Astrocyte (in vitro differentiated cells and primary cell): Measurements from ENCODE around the gene GSE1. TPM values are rescaled to one million over a fixed set of nuclear protein-coding genes. Genes with fewer than 3 reads are reported as not detected.

Experiments
- DNase-seq: peaks from one replicate; pipeline ENCODE4 v3.0.0-alpha.2; 2010; ENCODE audit warnings: low read depth
- FAIRE-seq: peaks from 2 replicates; lab custom pipeline; 2011; peaks lifted over from hg19 to GRCh38; lab: Jason Lieb, UNC
- H2AFZ ChIP-seq: 2 replicates; pipeline ENCODE4 v1.6.0; 2012; ENCODE audit warnings: low read depth, low read length, inconsistent platforms
- H3K27ac ChIP-seq: 2 replicates; pipeline ENCODE4 v1.5.1; 2011; ENCODE audit warnings: low read depth, low read length, inconsistent platforms
- H3K27me3 ChIP-seq: 2 replicates; pipeline ENCODE4 v1.6.0; 2011; ENCODE audit warnings: low read length, inconsistent platforms; ENCODE audit not compliant: insufficient read depth
- H3K36me3 ChIP-seq: 2 replicates; pipeline ENCODE4 v1.5.1; 2011; ENCODE audit warnings: low read length, inconsistent platforms; ENCODE audit not compliant: insufficient read depth
- H3K4me1 ChIP-seq: 2 replicates; pipeline ENCODE4 v1.5.1; 2011; ENCODE audit warnings: low read length, inconsistent platforms; ENCODE audit not compliant: insufficient read depth
- H3K4me2 ChIP-seq: 2 replicates; pipeline ENCODE4 v1.6.0; 2012; ENCODE audit warnings: low read length, inconsistent platforms
- H3K4me3 ChIP-seq: 2 replicates; pipeline ENCODE4 v1.5.1; 2011; ENCODE audit warnings: low read depth, mild to moderate bottlenecking, low read length, inconsistent platforms; ENCODE audit not compliant: insufficient read depth
- H3K79me2 ChIP-seq: 2 replicates; pipeline ENCODE4 v1.6.0; 2012; ENCODE audit warnings: mild to moderate bottlenecking, low read length, inconsistent platforms; ENCODE audit not compliant: insufficient read depth
- H3K9ac ChIP-seq: 2 replicates; pipeline ENCODE4 v1.6.0; 2012; ENCODE audit warnings: mild to moderate bottlenecking, low read length, inconsistent platforms
- H3K9me3 ChIP-seq: 2 replicates; pipeline ENCODE4 v1.5.1; 2012; ENCODE audit warnings: low read depth, mild to moderate bottlenecking, low read length, inconsistent platforms; ENCODE audit not compliant: insufficient read depth
- H4K20me1 ChIP-seq: 2 replicates; pipeline ENCODE4 v1.6.0; 2012; ENCODE audit warnings: low read length, inconsistent platforms; ENCODE audit not compliant: insufficient read depth
- H3K27ac Mint-ChIP-seq: one replicate; pipeline ENCODE4 v1.8.0; 2021; ENCODE audit warnings: mild to moderate bottlenecking, mixed read lengths; ENCODE audit not compliant: unreplicated experiment
- H3K27me3 Mint-ChIP-seq: one replicate; pipeline ENCODE4 v1.8.0; 2021; ENCODE audit warnings: low read depth, mixed read lengths; ENCODE audit not compliant: unreplicated experiment
- H3K36me3 Mint-ChIP-seq: one replicate; pipeline ENCODE4 v1.8.0; 2021; ENCODE audit warnings: low read depth, mixed read lengths; ENCODE audit not compliant: unreplicated experiment
- H3K4me1 Mint-ChIP-seq: one replicate; pipeline ENCODE4 v1.8.0; 2021; ENCODE audit warnings: low read depth, mixed read lengths; ENCODE audit not compliant: unreplicated experiment
- H3K4me3 Mint-ChIP-seq: one replicate; pipeline ENCODE4 v1.8.0; 2021; ENCODE audit warnings: mild to moderate bottlenecking, moderate library complexity, mixed read lengths; ENCODE audit not compliant: unreplicated experiment
- H3K9me3 Mint-ChIP-seq: one replicate; pipeline ENCODE4 v1.8.0; 2021; ENCODE audit warnings: mild to moderate bottlenecking, mixed read lengths; ENCODE audit not compliant: unreplicated experiment
- EZH2 ChIP-seq: IDR thresholded peaks from 2 replicates; pipeline ENCODE4 v1.6.1; 2012; ENCODE audit warnings: mild to moderate bottlenecking, low read length, inconsistent platforms; ENCODE audit not compliant: insufficient read depth
- total RNA-seq: library from RNA; stranded (reverse); gene quantifications from 2 replicates; pipeline ENCODE4 v1.2.1, GENCODE V29; 2021
- TF ChIP-seq, protein P1 (sequence below): IDR thresholded peaks from 2 replicates; pipeline ENCODE4 v1.5.1; 2011; ENCODE audit warnings: low read depth, mild to moderate bottlenecking, inconsistent platforms, low read length, moderate library complexity; ENCODE audit not compliant: insufficient read depth

GSE1 gene
- total RNA-seq, 1 donor from 2014 or later: 35.0 TPM

DNA sequence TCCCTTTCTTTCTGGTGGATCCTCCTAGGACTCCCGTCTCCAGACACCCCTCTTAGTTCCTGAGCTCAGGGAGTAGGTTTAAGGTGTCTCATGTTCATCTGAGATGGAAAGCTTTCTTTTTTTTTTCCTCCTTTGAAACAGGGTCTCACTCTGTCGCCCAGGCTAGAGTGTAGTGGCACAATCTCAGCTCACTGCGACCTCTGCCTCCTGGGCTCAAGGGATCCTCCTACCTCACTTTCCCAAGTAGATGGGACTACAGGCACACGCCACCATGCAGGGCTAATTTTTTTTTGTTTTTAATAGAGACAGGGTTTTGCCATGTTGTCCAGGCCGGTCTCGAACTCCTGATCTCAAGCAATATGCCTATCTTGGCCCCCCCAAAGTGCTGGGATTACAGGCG is 3.6 kb upstream of the GSE1 start:
- Histone ChIP-seq H3K4me3 (no peak overlapping the region), H3K27ac (no peak overlapping the region), H3K9me3 (no peaks in the 10 kb centered on the region), H3K4me1 (peaks cover 23% of the 10 kb centered on the region), H3K36me3 (no peaks in the 10 kb centered on the region), H3K79me2 (peaks cover 9% of the 10 kb centered on the region), H4K20me1 (peaks cover 74% of the 10 kb centered on the region), H2AFZ (no peak overlapping the region), H3K27me3 (peaks cover under 1% of the 10 kb centered on the region), H3K4me2 (no peak overlapping the region), H3K9ac (no peak overlapping the region)
- H3K36me3 Mint-ChIP-seq: peaks cover 3% of the 10 kb centered on the region
- no peak for DNase-seq
- H3K4me1 Mint-ChIP-seq: peaks cover 6% of the 10 kb centered on the region
- peaks cover 18% of the 10 kb centered on the region for H3K27me3 Mint-ChIP-seq
- H3K27ac Mint-ChIP-seq: no peak overlapping the region
- no peak for FAIRE-seq
- no peak overlapping the region for H3K4me3 Mint-ChIP-seq
- TF ChIP-seq, protein P1, sequence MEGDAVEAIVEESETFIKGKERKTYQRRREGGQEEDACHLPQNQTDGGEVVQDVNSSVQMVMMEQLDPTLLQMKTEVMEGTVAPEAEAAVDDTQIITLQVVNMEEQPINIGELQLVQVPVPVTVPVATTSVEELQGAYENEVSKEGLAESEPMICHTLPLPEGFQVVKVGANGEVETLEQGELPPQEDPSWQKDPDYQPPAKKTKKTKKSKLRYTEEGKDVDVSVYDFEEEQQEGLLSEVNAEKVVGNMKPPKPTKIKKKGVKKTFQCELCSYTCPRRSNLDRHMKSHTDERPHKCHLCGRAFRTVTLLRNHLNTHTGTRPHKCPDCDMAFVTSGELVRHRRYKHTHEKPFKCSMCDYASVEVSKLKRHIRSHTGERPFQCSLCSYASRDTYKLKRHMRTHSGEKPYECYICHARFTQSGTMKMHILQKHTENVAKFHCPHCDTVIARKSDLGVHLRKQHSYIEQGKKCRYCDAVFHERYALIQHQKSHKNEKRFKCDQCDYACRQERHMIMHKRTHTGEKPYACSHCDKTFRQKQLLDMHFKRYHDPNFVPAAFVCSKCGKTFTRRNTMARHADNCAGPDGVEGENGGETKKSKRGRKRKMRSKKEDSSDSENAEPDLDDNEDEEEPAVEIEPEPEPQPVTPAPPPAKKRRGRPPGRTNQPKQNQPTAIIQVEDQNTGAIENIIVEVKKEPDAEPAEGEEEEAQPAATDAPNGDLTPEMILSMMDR: no peak
- no peak for TF ChIP-seq EZH2
- H3K9me3 Mint-ChIP-seq: no peaks in the 10 kb centered on the region

GRCh38 chr16:85610059-85610445 is 3.1 kb upstream of the GSE1 start:
- Mint-ChIP-seq H3K4me1 (peaks cover 6% of the 10 kb centered on the region), H3K4me3 (no peak overlapping the region), H3K9me3 (no peaks in the 10 kb centered on the region), H3K36me3 (peaks cover 3% of the 10 kb centered on the region), H3K27ac (no peak overlapping the region), H3K27me3 (peaks cover 18% of the 10 kb centered on the region)
- DNase-seq (no peak), FAIRE-seq (no peak)
- Histone ChIP-seq H2AFZ (no peak overlapping the region), H3K9ac (no peak overlapping the region), H3K27me3 (peaks cover 3% of the 10 kb centered on the region), H3K36me3 (no peaks in the 10 kb centered on the region), H3K9me3 (no peaks in the 10 kb centered on the region), H3K4me3 (no peak overlapping the region), H4K20me1 (peaks cover 78% of the 10 kb centered on the region), H3K27ac (no peak overlapping the region), H3K4me2 (peak overlapping the region; percentile 86), H3K79me2 (peaks cover 9% of the 10 kb centered on the region), H3K4me1 (peaks cover 28% of the 10 kb centered on the region)
- no peak for TF ChIP-seq EZH2
- TF ChIP-seq, protein P1: no peak

- Mint-ChIP-seq H3K9me3 (no peaks in the 10 kb centered on the region), H3K27ac (peak overlapping the region; percentile 90), H3K4me1 (peaks cover 9% of the 10 kb centered on the region), H3K27me3 (peaks cover 18% of the 10 kb centered on the region), H3K36me3 (peaks cover 3% of the 10 kb centered on the region), H3K4me3 (peak overlapping the region; percentile 57)
- H4K20me1 ChIP-seq: peaks cover 78% of the 10 kb centered on the region
- FAIRE-seq (no peak), DNase-seq (peak; percentile 53)
- H3K9me3 ChIP-seq: no peaks in the 10 kb centered on the region
- peaks cover 3% of the 10 kb centered on the region for H3K79me2 ChIP-seq
- peak overlapping the region; percentile 86 for H3K4me2 ChIP-seq
- TF ChIP-seq, protein P1: peak; percentile 79
- TF ChIP-seq EZH2: no peak
- peaks cover 34% of the 10 kb centered on the region for H3K4me1 ChIP-seq
- peak overlapping the region; percentile 42 for H3K9ac ChIP-seq
- H3K27ac ChIP-seq: no peak overlapping the region
- H3K4me3 ChIP-seq: no peak overlapping the region
- peaks cover 3% of the 10 kb centered on the region for H3K27me3 ChIP-seq
- H3K36me3 ChIP-seq: no peaks in the 10 kb centered on the region
- H2AFZ ChIP-seq: no peak overlapping the region
Observed at GRCh38 chr16:85610446-85611193, 2.5 kb upstream of the GSE1 start.
